Endometrial microvascular endothelial cells (primary cell): ENCODE results near the gene BICRA. TPM values are rescaled to one million over a fixed set of nuclear protein-coding genes. Genes with fewer than 3 reads are reported as not detected.

Experiments
- in situ Hi-C: cut with HindIII; loops from 2 replicates; pipeline ENCODE4 v1.10.0; 2017; ENCODE audit warnings: low sequenced_read_pairs, low pct_unique_long_range_greater_than_20kb; ENCODE audit errors: inconsistent ontology term
- total RNA-seq: library from RNA; depleted of rRNA; stranded (reverse); fragments of >200 nt; gene quantifications from one replicate; pipeline ENCODE4 v1.2.3, GENCODE V29; 2015; ENCODE audit errors: inconsistent ontology term

The BICRA gene
- total RNA-seq, 1 donor from 2014 or later: 2.6 TPM

- in situ Hi-C loops: no loop called here
Measured at GRCh38 chr19:47680858-47681332, 72.0 kb downstream of the BICRA start.

GRCh38 chr19:47681388-47681787, 72.5 kb downstream of the BICRA start:
- in situ Hi-C loops: no loop called here

- in situ Hi-C loops: no loop called here
Measured at GRCh38 chr19:47681936-47682335, 73.0 kb downstream of the BICRA start.

- in situ Hi-C loops: no loop called here
Measured at GRCh38 chr19:47682939-47683338, 74.0 kb downstream of the BICRA start.

GRCh38 chr19:47686679-47687450, 77.9 kb downstream of the BICRA start:
- in situ Hi-C loops: no loop called here

- in situ Hi-C loops: no loop called here
Measured at GRCh38 chr19:47687906-47688305, 79.0 kb downstream of the BICRA start.

GRCh38 chr19:47691090-47691489, 82.2 kb downstream of the BICRA start:
- in situ Hi-C loops: no loop called here

GRCh38 chr19:47691782-47692181, 82.8 kb downstream of the BICRA start:
- in situ Hi-C loops: no loop called here

GRCh38 chr19:47693489-47693888, 84.6 kb downstream of the BICRA start:
- in situ Hi-C loops: no loop called here

- in situ Hi-C loops: no loop called here
Measured at GRCh38 chr19:47693903-47694302, 85.0 kb downstream of the BICRA start.

GRCh38 chr19:47694466-47695273, 85.7 kb downstream of the BICRA start:
- in situ Hi-C loops: no loop called here

- in situ Hi-C loops: no loop called here
Measured at GRCh38 chr19:47695533-47696262, 86.8 kb downstream of the BICRA start.

GRCh38 chr19:47696635-47697034, 87.7 kb downstream of the BICRA start:
- in situ Hi-C loops: no loop called here

GRCh38 chr19:47697863-47698609, 89.1 kb downstream of the BICRA start:
- in situ Hi-C loops: no loop called here

GRCh38 chr19:47698631-47699359, 89.9 kb downstream of the BICRA start:
- in situ Hi-C loops: no loop called here

GRCh38 chr19:47699360-47699917, 90.5 kb downstream of the BICRA start:
- in situ Hi-C loops: no loop called here

- in situ Hi-C loops: no loop called here
Measured at GRCh38 chr19:47700934-47701716, 92.2 kb downstream of the BICRA start.
